ENCODE data around the gene ZNF397. TPM values are rescaled to one million over a fixed set of nuclear protein-coding genes. Genes with fewer than 3 reads are reported as not detected.

Gene ZNF397
- total RNA-seq, 1 experiment from 2014 or later: 9.8 TPM

DNA sequence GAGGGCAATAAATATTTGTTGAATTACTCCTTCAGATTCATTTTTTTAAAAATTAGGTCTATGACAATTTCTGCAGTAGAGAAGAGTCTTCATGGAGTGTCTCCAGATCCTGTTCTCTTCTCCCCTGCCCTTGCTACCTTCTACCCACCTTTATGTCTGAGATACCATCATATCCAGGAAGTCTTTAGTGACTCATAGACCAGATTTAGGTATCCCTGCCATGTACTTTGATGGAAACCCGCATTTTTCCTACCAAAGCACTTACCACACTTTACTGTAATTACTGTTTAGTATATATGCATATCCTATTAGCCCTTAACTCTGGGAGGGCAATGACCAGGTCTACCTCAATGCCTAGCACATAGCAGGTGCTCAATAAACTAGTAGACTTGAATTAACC is 11.6 kb downstream of the ZNF397 start:
- ChIA-PET POLR2A (no interaction called here), CTCF (no interaction called here)
- ATAC-seq: no peak
- Histone ChIP-seq H3K36me3 (ENCODE audit: control insufficient read depth, insufficient read depth, low read length) (no peaks in the 10 kb centered on the region; the same call in 1 of the 2 replicates), H3K27ac (ENCODE audit: low read length) (no peak overlapping the region), H3K9me3 (ENCODE audit: control insufficient read depth, insufficient read depth, low read depth, low read length) (peaks cover 28% of the 10 kb centered on the region), H3K4me3 (ENCODE audit: low read depth in 2 of 2, low read length in 2 of 2) (no peak overlapping the region), H3K4me1 (ENCODE audit: control insufficient read depth, insufficient read depth, low read length) (no peaks in the 10 kb centered on the region), H3K27me3 (ENCODE audit: control insufficient read depth, insufficient read depth, low read length) (no peaks in the 10 kb centered on the region)
- intact Hi-C loops (cut with micrococcal nuclease; ENCODE audit: unreplicated experiment): no loop called here
- TF ChIP-seq, protein P1, sequence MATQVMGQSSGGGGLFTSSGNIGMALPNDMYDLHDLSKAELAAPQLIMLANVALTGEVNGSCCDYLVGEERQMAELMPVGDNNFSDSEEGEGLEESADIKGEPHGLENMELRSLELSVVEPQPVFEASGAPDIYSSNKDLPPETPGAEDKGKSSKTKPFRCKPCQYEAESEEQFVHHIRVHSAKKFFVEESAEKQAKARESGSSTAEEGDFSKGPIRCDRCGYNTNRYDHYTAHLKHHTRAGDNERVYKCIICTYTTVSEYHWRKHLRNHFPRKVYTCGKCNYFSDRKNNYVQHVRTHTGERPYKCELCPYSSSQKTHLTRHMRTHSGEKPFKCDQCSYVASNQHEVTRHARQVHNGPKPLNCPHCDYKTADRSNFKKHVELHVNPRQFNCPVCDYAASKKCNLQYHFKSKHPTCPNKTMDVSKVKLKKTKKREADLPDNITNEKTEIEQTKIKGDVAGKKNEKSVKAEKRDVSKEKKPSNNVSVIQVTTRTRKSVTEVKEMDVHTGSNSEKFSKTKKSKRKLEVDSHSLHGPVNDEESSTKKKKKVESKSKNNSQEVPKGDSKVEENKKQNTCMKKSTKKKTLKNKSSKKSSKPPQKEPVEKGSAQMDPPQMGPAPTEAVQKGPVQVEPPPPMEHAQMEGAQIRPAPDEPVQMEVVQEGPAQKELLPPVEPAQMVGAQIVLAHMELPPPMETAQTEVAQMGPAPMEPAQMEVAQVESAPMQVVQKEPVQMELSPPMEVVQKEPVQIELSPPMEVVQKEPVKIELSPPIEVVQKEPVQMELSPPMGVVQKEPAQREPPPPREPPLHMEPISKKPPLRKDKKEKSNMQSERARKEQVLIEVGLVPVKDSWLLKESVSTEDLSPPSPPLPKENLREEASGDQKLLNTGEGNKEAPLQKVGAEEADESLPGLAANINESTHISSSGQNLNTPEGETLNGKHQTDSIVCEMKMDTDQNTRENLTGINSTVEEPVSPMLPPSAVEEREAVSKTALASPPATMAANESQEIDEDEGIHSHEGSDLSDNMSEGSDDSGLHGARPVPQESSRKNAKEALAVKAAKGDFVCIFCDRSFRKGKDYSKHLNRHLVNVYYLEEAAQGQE (IDR thresholded peaks at IDR 0.05; ENCODE audit: insufficient read depth in 1 of 2, low read depth in 2 of 2, low read length in 1 of 2): no peak
- TF ChIP-seq TCF7L2 (IDR thresholded peaks at IDR 0.05; ENCODE audit: low read depth, low read length): no peak
- no peak for TF ChIP-seq SIN3A (IDR thresholded peaks at IDR 0.05; ENCODE audit: borderline replicate concordance, insufficient read depth, low read depth, low read length)
- no peak for TF ChIP-seq POLR2AphosphoS5 (IDR thresholded peaks at IDR 0.05; ENCODE audit: low read depth, low read length)
- TF ChIP-seq, protein P2, sequence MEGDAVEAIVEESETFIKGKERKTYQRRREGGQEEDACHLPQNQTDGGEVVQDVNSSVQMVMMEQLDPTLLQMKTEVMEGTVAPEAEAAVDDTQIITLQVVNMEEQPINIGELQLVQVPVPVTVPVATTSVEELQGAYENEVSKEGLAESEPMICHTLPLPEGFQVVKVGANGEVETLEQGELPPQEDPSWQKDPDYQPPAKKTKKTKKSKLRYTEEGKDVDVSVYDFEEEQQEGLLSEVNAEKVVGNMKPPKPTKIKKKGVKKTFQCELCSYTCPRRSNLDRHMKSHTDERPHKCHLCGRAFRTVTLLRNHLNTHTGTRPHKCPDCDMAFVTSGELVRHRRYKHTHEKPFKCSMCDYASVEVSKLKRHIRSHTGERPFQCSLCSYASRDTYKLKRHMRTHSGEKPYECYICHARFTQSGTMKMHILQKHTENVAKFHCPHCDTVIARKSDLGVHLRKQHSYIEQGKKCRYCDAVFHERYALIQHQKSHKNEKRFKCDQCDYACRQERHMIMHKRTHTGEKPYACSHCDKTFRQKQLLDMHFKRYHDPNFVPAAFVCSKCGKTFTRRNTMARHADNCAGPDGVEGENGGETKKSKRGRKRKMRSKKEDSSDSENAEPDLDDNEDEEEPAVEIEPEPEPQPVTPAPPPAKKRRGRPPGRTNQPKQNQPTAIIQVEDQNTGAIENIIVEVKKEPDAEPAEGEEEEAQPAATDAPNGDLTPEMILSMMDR (IDR thresholded peaks at IDR 0.05): no peak
- DNase-seq (ENCODE audit: low read depth, low spot score): no peak
- in situ Hi-C loops (cut with HindIII; ENCODE audit: low pct_unique_long_range_greater_than_20kb, low sequenced_read_pairs): no loop called here
- no TSS peak for BruUV-seq (replicated peaks)

DNA sequence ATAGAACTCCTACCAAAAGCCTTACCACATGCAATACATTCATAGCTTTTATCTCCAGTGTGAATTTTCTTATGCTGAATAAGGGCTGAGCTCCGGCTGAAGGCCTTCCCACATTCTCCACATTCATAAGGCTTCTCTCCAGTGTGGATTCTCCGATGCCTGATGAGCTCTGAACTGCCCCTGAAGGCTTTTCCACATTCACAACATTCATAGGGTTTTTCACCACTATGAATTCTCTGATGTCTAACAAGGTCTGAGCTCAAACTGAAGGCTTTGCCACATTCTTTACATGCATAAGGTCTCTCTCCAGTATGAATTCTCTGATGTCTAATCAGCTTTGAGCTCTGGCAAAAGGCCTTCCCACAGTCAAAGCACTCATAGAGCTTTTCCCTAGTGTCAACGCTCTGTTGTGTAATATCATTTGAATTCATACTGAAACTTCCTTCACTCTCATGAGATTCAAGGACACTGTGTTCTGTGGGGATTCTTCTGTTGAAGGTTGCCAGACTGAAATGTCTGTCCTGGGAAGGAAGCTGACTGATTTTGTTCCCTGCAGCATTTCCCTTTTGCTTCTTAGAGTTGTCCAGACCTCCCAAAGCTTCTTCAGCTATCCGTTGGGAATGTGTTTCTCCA is 12.9 kb downstream of the ZNF397 start:
- peaks cover 28% of the 10 kb centered on the region for H3K9me3 ChIP-seq (ENCODE audit: control insufficient read depth, insufficient read depth, low read depth, low read length)
- ATAC-seq (no peak), DNase-seq (ENCODE audit: low read depth, low spot score) (no peak)
- no peaks in the 10 kb centered on the region for H3K27me3 ChIP-seq (ENCODE audit: control insufficient read depth, insufficient read depth, low read length)
- H3K36me3 ChIP-seq (ENCODE audit: control insufficient read depth, insufficient read depth, low read length): no peaks in the 10 kb centered on the region
- in situ Hi-C loops (cut with HindIII; ENCODE audit: low pct_unique_long_range_greater_than_20kb, low sequenced_read_pairs) (no loop called here), intact Hi-C loops (cut with micrococcal nuclease; ENCODE audit: unreplicated experiment) (no loop called here)
- BruUV-seq (replicated peaks): no TSS peak
- no peak overlapping the region for H3K27ac ChIP-seq (ENCODE audit: low read length)
- no peak overlapping the region for H3K4me3 ChIP-seq (ENCODE audit: low read depth in 2 of 2, low read length in 2 of 2)
- TF ChIP-seq SIN3A (IDR thresholded peaks at IDR 0.05; ENCODE audit: borderline replicate concordance, insufficient read depth, low read depth, low read length) (no peak), TCF7L2 (IDR thresholded peaks at IDR 0.05; ENCODE audit: low read depth, low read length) (no peak), POLR2AphosphoS5 (IDR thresholded peaks at IDR 0.05; ENCODE audit: low read depth, low read length) (no peak)
- TF ChIP-seq, protein P2 (IDR thresholded peaks at IDR 0.05): no peak
- TF ChIP-seq, protein P1 (IDR thresholded peaks at IDR 0.05; ENCODE audit: insufficient read depth in 1 of 2, low read depth in 2 of 2, low read length in 1 of 2): no peak
- CTCF ChIA-PET: no interaction called here
- H3K4me1 ChIP-seq (ENCODE audit: control insufficient read depth, insufficient read depth, low read length): no peaks in the 10 kb centered on the region
- POLR2A ChIA-PET: no interaction called here
